H7 (cell line): ENCODE measurements around the gene S100A9. TPM values are rescaled to one million over a fixed set of nuclear protein-coding genes. Genes with fewer than 3 reads are reported as not detected.
"Not testable (repeated sequence)": the region's sequence is repeated elsewhere in the genome, so short reads cannot be mapped to it uniquely, and the experiment has no call there.

Experiments
- DNase-seq: peaks from one replicate; pipeline ENCODE4 v3.0.0; 2012
- H3K27me3 ChIP-seq: 2 replicates; pipeline ENCODE4 v1.6.0; 2011; ENCODE audit warnings: mild to moderate bottlenecking, low read length; ENCODE audit not compliant: control insufficient read depth, insufficient read depth
- H3K36me3 ChIP-seq: replicated peaks from 2 replicates; pipeline ENCODE4 v1.5.1; 2011; ENCODE audit warnings: low read length; ENCODE audit not compliant: control insufficient read depth, insufficient read depth
- H3K4me3 ChIP-seq: 2 replicates; pipeline ENCODE4 v1.5.1; 2011; ENCODE audit warnings: low read depth, mild to moderate bottlenecking, control low read depth, low read length, moderate library complexity; ENCODE audit not compliant: insufficient read depth
- total RNA-seq: library from RNA; depleted of rRNA; stranded (reverse); fragments of >200 nt; shearing (Covaris generic); gene quantifications from 2 replicates; pipeline ENCODE4 v1.2.3, GENCODE V29; 2014

Gene S100A9
- total RNA-seq, 1 experiment from 2014 or later: not detected

- no peaks in the 10 kb centered on the region for H3K27me3 ChIP-seq
These were observed 17.9 kb upstream of the S100A9 start for GRCh38 chr1:153339802-153340201.

GRCh38 chr1:153340356-153340755 lies 17.3 kb upstream of the S100A9 start:
- Histone ChIP-seq H3K27me3 (no peaks in the 10 kb centered on the region), H3K36me3 (no peaks in the 10 kb centered on the region), H3K4me3 (no peak overlapping the region)
- DNase-seq: no peak

More at GRCh38 chr1:153339802-153340201, 17.9 kb upstream of the S100A9 start:
- Histone ChIP-seq H3K36me3 (no peaks in the 10 kb centered on the region), H3K4me3 (no peak overlapping the region)
- no peak for DNase-seq

GRCh38 chr1:153341431-153341934 lies 16.2 kb upstream of the S100A9 start:
- H3K27me3 ChIP-seq: no peaks in the 10 kb centered on the region
- H3K36me3 ChIP-seq: no peaks in the 10 kb centered on the region
- no peak overlapping the region for H3K4me3 ChIP-seq
- DNase-seq: no peak

GRCh38 chr1:153342178-153342577 lies 15.5 kb upstream of the S100A9 start:
- no peak for DNase-seq
- Histone ChIP-seq H3K27me3 (no peaks in the 10 kb centered on the region), H3K4me3 (no peak overlapping the region), H3K36me3 (no peaks in the 10 kb centered on the region)

- Histone ChIP-seq H3K4me3 (no peak overlapping the region), H3K36me3 (no peaks in the 10 kb centered on the region), H3K27me3 (no peaks in the 10 kb centered on the region)
- DNase-seq: no peak
These were observed 14.5 kb upstream of the S100A9 start for GRCh38 chr1:153343040-153343681.

GRCh38 chr1:153343811-153344717 lies 13.6 kb upstream of the S100A9 start:
- DNase-seq: no peak
- no peaks in the 10 kb centered on the region for H3K36me3 ChIP-seq
- no peak overlapping the region for H3K4me3 ChIP-seq
- H3K27me3 ChIP-seq: no peaks in the 10 kb centered on the region

- no peaks in the 10 kb centered on the region for H3K36me3 ChIP-seq
- H3K4me3 ChIP-seq: no peak overlapping the region
- DNase-seq: no peak
- H3K27me3 ChIP-seq: no peaks in the 10 kb centered on the region
These were observed 13.0 kb upstream of the S100A9 start for GRCh38 chr1:153344718-153345025.

GRCh38 chr1:153345187-153346076 lies 12.2 kb upstream of the S100A9 start:
- Histone ChIP-seq H3K4me3 (no peak overlapping the region), H3K36me3 (no peaks in the 10 kb centered on the region), H3K27me3 (no peaks in the 10 kb centered on the region)
- DNase-seq: peak; percentile 6

GRCh38 chr1:153346077-153346723 lies 11.5 kb upstream of the S100A9 start:
- H3K27me3 ChIP-seq: no peaks in the 10 kb centered on the region
- peak; percentile 19 for DNase-seq
- no peak overlapping the region for H3K4me3 ChIP-seq
- H3K36me3 ChIP-seq: no peaks in the 10 kb centered on the region

GRCh38 chr1:153347049-153347448 lies 10.6 kb upstream of the S100A9 start:
- H3K36me3 ChIP-seq, H3K4me3 ChIP-seq, DNase-seq, H3K27me3 ChIP-seq: not testable (repeated sequence)

- H3K27me3 ChIP-seq: no peaks in the 10 kb centered on the region
- H3K36me3 ChIP-seq: no peaks in the 10 kb centered on the region
- no peak for DNase-seq
- no peak overlapping the region for H3K4me3 ChIP-seq
These were observed 9.8 kb upstream of the S100A9 start for GRCh38 chr1:153347856-153348255.

- Histone ChIP-seq H3K27me3 (no peaks in the 10 kb centered on the region), H3K36me3 (no peaks in the 10 kb centered on the region), H3K4me3 (no peak within 1 kb of the TSS)
- DNase-seq: peak; percentile 45
These were observed 8.9 kb upstream of the S100A9 start, which contains the start of gene PGLYRP4 for GRCh38 chr1:153348511-153349362. Gene PGLYRP4 (minus strand): TSS chr1:153348841. CDS start chr1:153347932, 909 bp downstream.
